NCI-H2227 (cell line): ENCODE data around the gene SMIM20.

Source experiments
- DNase-seq: peaks from one replicate; lab custom pipeline; 2025; ENCODE audit not compliant: unreplicated experiment; lab: John Stamatoyannopoulos, UW

Gene SMIM20

DNA sequence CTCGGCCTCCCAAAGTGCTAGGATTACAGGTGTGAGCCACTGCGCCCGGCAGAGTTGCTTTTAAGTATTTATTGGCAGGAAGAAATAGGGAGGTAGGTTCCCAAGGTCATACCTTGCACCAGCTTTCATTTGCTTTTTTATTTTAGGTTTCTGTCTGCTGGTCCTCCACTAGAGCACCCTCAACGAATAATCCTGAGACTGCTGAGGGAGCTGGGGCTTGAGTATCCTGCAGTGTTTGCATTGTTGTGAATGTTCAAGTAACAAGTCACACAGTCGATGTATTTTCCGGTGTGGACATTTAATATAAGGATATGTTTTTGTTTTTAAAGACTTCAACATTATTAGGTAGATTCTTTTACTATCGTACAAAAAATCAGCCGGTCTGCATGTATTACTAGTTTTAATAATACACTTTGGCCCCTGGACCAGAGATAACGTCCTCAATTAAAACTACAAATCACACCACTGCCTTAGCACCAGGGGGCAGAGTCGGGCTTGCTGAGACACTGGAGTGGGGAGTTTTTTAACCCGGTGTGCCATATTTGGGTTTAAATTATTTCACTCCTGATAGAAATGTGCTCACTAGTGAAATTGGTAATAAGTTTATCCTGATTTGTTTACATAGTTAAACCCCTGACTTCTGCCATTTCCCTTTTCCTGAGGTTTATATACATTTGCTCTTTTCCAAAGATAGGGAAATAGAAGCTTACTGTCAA lies 11.6 kb downstream of the SMIM20 start:
- peak; percentile 51 for DNase-seq

DNA sequence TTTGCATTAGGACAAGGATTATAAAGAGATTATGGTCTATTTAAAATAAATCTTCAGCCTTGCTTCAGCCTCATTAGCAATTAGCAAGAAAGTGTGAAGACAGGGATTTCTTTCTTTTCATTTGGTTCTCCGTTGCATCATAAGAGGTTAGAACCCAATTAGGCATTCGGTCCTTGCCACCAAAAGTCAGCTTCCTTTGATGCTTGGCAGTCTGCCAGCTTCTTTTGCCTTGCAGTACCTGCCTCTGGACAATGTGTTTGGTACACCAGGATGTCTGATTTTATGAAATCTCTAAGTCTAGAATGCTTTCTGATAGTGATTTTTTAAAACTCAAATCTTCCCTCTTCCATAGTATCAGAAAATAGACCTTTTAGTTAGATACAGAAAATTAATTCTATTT lies 12.4 kb downstream of the SMIM20 start:
- DNase-seq, result peak; percentile 20

DNA sequence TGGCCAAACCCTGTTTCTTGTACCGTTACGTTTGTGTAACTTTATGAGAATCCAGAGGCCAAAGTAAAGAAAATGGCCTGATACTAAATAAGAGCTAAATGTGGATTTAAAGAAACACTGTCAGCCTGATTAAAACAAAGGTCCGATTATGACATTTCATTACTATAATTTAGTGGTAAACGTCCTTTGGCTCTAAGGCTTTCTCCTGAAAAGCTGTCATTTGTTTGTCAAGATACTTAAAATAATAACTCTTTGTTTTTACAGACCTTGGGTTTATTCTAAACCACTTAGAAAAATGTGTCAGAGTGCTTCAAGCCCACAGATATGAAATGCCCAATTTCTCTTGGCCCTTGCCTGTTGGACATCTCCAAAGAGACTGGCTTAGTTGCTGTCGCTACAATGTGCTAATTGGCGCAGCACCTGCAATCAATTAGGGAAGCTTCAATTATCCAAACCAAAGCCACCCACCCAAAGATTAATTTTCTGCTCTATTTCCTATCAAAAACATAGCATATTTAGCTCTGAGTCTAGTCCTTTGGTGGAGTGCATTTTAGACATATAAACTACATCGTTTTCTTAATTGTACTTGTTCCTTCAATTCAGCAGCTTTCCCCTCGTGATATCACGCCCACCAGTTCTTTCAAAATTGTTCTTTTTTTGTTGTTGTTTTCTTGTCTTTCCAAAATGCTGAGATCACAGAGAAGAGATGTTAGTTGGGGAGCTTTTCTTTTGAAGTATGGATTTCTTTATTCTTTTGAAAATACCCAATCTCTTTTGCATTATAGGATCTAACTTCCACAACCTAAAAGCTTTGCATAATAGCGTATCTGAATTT lies 13.6 kb downstream of the SMIM20 start:
- no peak for DNase-seq

DNA sequence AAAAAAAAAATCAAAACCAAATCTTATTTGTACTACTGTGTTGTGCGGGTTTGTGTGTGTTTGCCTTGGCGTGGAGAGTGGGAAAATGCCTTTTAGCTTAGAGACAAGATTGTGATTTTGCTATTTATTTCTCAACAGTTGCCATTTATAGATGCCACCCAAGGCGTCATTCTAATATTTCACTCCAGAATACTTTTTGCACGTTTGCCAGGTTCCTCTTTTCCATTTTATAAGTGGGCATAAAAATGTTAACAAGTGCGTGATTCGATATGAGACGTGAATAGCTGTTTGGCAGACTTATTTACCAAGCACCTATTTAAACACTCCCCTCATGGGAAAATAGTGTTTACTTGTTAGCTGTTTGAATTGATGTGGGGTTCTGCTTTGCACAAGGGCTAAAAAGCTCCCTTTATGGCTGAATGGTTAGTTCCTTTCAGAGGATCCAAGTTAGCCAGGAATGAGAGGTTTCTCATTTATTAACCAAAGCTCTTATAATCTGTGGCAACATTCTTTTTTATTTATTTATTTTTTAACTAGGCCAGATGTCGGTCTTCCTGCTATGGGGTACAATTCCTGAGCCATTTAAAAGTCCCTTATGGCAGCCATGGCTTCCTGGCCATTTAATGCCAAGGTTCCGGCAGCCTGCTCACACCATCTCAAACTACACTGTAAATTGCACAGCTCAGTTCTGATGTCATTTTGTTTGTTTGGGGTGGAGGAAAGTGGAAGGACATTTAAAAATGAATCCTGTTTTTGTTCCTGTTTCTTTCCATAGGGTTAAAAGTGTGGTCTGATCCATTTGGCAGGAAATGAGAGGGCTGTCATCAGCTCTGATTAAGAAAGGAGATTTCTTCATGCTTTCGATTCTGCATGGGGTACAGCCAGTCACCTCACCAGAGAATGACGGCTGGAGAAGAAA lies 14.6 kb downstream of the SMIM20 start:
- DNase-seq, result no peak

DNA sequence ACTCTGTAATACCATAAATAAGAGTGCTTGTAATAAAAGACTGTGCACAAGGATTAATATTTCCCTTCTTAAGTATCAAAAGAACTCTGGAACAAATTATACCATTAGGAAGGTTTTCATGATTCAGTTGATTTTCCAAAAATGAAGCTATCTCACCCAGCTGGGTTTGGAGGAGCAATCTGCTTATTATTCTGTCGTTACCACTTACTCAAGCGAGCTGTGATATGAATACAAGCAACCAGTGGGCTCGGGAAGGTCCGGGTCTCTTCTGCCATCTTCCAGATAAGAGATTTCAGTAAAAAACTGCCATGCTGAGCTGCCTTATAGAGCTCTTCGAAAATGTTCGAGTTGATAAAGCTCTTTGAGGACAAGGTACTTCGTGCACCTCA lies 15.3 kb downstream of the SMIM20 start:
- DNase-seq, result no peak

DNA sequence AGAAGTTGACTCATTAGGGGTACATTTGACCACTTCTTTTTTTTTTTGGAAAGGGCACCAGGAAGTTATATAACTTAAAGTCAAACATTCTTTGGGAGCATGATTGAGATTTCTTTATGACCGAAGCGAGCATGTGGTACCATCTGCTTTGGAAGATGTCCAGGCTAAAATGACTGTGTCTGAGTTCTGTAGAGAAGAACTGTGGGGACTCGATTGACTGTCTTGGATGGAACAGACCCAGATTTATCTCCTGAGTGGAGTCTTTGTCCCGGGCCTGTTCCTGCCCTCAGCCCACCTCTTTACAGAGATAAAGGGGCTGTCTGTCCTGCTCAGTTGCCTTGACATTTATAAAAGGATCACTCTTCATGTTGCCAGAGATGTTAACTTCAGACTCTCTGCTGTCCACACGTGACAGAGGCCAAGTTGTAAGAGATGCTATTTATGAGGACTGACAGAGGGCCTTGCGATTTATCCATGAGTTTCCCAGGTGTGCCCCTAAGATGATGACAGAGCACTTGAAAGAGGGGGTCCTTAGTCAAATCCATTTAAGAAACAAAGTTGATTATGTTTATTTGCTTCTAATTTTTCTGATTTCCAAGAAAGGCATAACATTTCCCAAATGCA lies 16.8 kb downstream of the SMIM20 start:
- DNase-seq, result no peak

DNA sequence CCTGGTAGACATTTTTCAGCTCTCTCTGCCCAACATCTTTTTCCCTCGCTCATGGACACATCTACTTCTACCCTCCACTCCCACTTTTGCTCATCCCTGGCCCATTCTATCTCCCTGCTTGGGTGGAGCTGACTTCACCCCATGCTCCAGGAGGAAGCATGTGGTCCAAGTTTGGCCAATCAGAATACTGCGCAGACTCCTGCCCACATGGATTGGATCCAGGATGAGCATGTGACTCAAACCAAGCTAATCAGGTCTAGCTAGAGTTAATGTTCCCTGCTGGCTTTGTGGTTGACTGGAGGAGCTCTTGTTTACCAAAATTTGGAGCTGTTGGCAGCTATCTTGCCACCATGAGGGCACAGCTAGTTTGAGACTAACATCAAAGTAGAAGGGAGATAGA lies 22.7 kb downstream of the SMIM20 start:
- DNase-seq, result no peak

DNA sequence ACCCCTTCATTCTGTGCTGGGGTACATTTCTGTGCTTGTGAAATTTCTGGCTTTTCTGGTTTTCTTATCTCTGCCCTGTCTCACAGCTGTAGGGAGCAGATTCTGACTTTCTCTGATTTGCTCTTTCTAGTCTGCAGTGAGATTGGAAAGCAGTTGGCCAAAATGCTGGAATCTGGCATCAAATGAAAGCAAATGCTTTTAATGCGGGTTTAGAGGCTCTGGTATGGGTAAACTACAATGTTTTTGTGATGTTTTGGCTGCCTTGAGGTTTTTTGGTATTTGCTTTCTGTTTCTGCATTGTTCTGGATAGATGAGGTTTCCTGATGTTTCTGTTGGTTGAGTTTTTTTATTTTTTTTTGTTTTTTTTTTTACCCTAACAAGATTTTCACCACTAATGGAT lies 23.8 kb downstream of the SMIM20 start:
- DNase-seq, result no peak

DNA sequence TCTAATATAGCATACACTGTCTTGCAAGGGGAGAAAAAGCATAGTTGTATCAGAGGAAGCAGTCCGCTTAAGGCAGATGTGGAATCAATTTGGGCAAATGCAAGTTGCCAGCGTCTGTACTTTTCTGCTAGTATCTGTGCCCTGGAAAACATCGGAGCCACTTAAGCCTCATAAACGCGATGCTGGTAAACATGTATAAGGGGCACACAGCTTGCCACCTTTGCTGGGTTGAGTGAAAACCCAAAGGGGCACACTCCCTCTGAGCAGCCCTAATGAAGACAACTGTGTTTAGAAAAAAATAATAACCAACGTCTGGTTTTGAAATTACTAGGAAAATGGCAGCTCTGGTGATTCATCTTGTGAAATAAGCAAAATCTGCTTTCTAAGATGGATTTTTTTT lies 24.3 kb downstream of the SMIM20 start:
- DNase-seq, result no peak

DNA sequence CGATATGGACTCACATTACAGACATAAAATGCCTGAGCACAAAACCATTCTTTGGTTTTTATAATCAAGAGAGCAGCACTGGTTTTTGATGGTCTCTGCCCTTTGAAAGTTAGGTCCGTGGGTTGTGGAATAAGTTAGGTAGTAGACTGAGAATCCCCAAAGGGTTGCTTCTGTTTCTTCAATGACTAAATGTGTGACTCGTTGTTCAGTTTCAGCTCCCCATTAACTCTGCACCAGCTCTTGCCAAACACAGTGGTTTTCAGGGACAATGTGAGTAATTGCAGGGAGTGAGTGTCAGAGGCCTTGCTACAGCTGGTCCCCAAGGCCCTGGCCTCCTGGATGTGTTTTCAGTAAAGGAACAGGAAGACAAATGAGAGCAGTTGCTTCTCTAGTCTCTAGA lies 24.8 kb downstream of the SMIM20 start:
- no peak for DNase-seq

DNA sequence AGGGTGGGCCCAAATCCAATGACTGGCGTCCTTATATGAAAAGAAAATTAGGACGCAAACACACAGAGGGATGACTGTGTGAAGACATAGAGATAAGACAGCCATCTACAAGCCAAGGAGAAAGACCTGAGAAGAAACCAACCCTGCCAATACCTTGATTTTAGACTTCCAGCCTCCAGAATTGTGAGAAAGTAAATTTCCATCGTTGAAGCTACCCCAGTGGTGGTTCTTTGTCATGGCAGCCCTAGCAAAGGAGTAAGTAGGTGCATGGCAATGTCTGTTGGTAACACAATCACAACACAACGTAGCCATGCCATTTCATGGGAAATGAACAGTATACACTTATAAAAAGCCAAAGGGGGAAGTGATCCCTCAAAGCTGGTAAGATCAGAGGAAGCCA lies 25.3 kb downstream of the SMIM20 start:
- no peak for DNase-seq

DNA sequence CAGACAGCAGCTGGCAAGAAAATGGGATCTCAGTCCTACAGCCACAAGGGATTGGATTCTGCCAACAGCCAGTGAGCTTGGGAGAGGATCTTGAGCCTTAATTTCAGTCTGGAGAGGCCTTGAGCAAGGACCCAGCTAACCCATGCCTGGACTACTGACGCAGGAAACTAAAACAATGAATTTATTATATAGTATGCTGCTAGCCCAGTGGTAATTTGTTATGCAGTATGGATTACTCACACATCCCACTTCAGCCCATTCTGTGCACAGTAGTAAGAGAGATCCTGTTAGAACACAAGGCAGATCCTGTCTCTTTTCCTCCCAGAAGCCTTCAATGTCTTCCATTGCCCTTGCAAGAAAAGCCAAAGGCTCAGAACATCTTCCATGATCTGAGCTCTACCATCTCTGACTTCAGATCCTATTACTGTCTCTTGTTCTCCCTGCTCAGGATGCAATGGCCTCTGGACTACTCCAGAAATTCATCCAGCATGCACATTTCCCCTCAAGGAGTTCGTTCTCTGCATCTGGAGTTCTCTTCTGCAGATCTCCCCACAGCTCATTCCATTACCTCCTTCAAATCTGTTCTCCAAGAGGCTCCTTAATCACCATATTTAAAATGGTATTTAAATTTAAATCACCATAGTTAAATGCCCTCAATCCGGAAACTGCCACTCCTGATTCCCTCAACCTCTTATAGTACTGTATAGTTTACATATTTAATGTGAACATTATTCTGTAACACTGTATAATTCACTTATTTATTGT lies 27.6 kb downstream of the SMIM20 start:
- no peak for DNase-seq

DNA sequence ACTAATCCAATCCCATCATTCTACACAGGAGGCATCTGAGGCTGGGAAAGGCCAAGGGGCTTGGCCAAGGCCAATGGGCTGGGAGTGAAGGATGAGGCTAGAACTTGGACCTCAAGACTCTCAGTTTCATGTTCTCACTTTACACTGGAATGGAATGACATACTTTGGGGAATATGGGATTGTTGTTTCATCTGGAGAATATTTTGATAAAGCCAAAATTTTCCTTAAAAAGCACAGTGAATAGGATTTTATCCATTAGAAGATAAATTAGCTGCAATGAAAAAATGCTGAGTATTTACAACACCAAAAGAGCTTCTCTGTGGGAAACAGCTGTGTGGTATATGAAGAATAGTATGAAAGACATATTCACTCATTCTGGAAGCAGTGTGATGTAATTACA lies 29.3 kb downstream of the SMIM20 start:
- no peak for DNase-seq

DNA sequence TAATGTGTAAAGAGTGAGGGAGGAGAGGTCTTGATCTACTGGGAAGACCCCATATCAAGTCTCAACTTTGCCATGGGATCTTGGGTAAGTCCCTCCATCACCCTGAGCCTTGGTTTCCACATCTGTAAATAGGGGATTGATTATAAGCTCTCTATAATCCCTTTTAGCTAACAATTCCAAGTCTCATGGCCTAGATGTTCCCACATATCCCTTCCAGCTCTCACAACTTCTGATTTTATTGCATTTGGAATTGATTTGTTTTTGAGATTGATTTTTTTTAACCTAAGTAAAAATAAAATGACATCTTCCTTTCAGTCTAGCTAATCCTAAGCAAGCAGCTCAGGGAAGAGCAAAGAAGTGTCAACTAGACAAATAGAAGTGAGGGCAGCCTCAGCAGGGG lies 29.8 kb downstream of the SMIM20 start:
- no peak for DNase-seq

DNA sequence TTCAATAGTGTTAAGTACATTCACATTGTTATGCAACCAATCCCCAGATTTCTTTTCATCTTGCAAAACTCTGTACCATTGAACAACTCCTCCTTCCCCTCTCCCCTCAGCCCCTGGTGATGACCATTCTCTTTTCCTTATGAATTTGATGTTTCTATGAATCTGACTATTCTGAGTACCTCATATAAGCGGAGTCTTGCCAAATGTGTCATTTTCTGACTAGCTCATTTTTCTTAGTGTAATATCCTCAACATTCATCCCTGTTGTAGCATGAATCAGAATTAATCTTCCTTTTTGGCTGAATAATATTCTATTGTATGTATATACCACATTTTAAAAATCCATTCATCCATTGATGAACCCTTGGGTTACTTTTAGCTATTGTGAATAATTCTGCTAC lies 34.0 kb downstream of the SMIM20 start:
- DNase-seq, result no peak

DNA sequence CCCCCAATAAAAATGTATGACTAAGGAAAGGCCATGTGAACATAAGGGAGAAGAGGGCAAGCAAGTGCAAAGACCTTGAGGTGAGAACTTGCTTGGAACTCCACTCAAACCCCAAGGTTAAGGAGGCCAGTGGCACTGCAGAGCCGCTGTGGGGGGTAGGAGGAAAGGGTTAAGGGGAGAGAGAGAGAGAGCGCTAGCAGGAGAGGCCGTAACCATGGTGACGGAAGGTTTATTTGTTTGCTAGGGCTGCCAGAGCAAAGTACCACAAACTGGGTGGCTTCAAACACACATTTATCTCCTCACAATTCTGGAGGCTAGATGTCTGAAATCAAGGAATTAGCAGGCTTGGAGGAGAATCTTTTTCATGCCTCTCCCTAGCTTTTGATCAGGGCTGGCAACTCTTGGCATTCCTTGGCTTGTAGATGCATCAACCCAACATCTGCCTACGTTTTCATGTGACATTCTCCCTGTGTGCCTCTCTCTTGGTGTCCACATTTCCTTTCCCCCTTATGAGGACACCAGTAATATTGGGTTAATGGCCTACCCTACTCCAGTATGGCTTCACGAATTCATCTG lies 35.2 kb downstream of the SMIM20 start:
- DNase-seq, result peak; percentile 34

DNA sequence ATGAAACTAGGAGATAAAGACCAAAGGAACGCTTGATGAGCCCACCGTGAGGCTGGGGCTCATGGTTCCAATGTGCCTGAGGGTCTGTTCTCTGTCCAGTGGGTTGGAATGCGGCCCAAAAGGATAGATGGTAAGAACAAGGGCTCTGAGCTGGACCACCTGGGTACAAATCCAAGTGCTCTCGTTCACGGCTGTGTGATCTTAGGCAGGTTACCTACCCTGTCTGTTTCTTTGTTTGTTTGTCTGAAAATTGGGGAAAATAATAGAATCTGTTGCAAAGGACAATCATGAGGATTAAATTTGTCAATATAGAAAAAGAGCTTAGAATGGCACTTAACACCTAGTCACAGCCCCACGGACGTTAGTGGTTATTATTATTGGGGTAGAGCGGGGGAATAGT lies 36.0 kb downstream of the SMIM20 start:
- no peak for DNase-seq

DNA sequence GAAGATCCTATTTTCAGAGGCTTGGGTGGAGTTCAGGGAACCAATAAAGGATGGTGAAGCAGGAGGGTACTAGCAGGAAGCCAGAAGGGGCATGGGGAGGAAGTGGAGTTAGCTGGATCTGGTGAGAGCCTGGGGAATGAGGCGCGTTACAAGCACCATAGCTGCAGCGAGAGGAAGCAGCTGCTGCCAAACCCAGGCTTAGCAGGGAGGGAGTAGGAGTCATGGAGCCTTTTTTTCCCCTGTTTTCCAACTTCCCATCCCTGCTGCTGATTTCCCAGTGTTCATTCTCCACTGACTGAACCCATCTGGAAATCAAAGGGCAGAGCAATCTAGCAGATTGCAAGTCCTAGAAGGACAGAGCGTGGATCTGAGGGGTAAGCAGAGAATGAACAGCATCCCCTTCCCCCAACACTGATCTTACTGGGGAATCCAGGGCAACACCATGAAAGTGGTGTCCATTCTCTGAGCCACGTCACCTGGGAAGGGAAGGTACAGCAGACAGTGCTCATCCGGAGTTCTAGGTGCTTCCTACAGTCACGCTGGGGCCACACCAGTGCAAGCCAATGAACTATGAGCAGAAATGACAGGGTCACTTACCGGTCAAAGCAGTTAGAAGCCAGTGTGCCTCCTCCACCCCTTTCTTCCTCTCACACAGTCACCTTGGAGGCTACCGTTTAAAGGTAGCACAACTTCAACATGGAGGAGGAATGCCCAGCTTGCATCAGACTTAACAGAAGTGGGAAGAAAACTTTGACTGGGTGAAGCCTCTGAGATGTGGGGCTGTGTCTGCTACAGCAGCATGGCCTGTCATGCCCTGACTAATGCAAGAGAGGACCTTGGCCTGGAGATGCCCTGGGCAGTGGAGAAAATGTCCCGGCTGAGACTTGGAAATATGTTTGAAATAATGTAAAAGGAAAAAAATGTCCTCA lies 36.7 kb downstream of the SMIM20 start:
- DNase-seq, result no peak

DNA sequence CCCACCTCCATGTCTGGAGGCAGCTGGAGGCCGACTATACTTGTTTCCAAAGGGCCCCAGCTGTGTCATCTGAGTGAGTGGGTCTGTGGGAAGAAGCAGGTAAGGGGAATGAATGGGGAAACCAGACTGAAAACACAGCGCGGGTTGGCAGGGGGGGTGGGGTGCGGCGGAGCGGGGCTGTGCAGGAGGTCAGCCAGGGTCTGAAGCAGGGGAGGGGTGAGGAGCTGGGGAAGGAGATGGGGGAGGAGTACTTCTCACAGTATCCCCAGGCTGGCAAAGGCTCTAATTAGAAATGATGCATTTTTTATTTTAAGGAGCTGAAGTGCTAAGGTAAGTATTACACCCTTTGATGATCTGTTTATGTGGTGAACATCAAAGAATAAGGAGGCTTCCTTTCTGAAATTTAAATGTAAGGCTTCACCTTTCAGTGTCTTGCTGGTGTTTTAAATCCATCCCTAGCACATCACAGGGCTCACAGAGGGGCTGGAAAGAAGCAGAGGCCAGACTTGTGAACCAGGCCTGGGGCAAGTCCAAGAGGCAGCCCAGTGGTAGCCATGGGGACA lies 37.5 kb downstream of the SMIM20 start:
- no peak for DNase-seq
